Measurements from ENCODE around the gene BRIX1.
"Not testable (repeated sequence)": the region's sequence is repeated elsewhere in the genome, so short reads cannot be mapped to it uniquely, and the experiment has no call there.

The BRIX1 gene

DNA sequence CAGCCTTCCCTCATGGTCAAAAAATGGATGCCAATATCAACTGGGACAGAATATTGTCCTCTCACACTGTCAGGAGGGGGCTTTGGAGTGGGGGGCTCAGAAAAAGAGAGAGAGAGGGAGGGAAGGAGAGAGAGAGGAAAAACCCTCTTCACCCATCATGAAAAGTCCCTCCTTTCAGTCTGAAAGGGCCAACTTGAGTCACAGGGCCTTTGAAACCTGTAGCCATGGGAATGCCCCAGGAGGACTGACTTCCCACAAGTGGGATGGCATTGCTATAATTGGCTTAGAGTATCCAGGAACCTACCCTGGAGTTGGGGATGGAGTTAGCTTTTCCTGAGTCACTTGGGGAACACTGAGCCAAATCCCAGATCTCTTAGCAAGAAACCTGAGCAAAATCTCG is 55.0 kb downstream of the BRIX1 start:
- no peak for DNase-seq

DNA sequence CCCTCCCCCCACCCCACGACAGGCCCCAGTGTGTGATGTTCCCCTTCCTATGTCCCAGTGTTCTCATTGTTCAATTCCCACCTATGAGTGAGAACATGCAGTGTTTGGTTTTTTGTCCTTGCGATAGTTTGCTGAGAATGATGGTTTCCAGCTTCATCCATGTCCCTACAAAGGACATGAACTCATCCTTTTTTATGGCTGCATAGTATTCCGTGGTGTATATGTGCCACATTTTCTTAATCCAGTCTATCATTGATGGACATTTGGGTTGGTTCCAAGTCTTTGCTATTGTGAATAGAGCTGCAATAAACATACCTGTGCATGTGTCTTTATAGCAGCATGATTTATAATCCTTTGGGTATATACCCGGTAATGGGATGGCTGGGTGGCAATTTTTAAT is 56.1 kb downstream of the BRIX1 start:
- not testable (repeated sequence) for DNase-seq
